ENCODE data around the gene HSPA12A.

DNA sequence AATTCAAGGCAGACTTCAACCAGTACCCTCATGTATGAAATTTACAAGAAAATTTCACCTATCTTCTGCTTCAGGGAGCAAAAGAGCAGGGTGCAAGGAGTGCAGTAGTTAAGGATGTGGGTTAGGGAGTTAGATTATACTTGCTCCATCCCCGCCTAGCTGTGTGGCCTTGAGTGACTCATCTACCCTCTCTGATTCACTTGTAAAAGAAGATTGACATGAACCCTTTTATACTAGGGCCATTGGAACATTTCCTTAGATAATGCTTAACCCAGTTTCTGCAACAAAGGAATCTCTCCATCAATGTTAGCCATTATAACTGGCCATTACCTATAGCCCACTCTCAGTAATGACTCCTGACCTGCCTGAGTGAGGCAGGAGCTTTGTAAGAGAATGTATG lies 10.2 kb upstream of the HSPA12A start:
- TF ChIP-seq RAD21 (IDR thresholded peaks at IDR 0.05; ENCODE audit: low read depth) = no peak
- TF ChIP-seq EP300 (IDR thresholded peaks at IDR 0.05; ENCODE audit: borderline replicate concordance) = no peak
- TF ChIP-seq FOXM1 (IDR thresholded peaks at IDR 0.05; ENCODE audit: borderline replicate concordance, low read depth) = no peak
- no peak for TF ChIP-seq TAF1 (IDR thresholded peaks at IDR 0.05; ENCODE audit: low read depth)
- TF ChIP-seq, protein P1, sequence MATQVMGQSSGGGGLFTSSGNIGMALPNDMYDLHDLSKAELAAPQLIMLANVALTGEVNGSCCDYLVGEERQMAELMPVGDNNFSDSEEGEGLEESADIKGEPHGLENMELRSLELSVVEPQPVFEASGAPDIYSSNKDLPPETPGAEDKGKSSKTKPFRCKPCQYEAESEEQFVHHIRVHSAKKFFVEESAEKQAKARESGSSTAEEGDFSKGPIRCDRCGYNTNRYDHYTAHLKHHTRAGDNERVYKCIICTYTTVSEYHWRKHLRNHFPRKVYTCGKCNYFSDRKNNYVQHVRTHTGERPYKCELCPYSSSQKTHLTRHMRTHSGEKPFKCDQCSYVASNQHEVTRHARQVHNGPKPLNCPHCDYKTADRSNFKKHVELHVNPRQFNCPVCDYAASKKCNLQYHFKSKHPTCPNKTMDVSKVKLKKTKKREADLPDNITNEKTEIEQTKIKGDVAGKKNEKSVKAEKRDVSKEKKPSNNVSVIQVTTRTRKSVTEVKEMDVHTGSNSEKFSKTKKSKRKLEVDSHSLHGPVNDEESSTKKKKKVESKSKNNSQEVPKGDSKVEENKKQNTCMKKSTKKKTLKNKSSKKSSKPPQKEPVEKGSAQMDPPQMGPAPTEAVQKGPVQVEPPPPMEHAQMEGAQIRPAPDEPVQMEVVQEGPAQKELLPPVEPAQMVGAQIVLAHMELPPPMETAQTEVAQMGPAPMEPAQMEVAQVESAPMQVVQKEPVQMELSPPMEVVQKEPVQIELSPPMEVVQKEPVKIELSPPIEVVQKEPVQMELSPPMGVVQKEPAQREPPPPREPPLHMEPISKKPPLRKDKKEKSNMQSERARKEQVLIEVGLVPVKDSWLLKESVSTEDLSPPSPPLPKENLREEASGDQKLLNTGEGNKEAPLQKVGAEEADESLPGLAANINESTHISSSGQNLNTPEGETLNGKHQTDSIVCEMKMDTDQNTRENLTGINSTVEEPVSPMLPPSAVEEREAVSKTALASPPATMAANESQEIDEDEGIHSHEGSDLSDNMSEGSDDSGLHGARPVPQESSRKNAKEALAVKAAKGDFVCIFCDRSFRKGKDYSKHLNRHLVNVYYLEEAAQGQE (IDR thresholded peaks at IDR 0.05; ENCODE audit: low read depth) = no peak
- TF ChIP-seq, protein P2, sequence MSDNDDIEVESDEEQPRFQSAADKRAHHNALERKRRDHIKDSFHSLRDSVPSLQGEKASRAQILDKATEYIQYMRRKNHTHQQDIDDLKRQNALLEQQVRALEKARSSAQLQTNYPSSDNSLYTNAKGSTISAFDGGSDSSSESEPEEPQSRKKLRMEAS (IDR thresholded peaks at IDR 0.05) = no peak
- no peak for TF ChIP-seq CEBPB (IDR thresholded peaks at IDR 0.05)
- no peak for TF ChIP-seq TEAD4 (IDR thresholded peaks at IDR 0.05)
- TF ChIP-seq ZBTB7A (IDR thresholded peaks at IDR 0.05; ENCODE audit: low read depth) = no peak
- no peak for TF ChIP-seq EGR1 (IDR thresholded peaks at IDR 0.05)
- TF ChIP-seq YY1 (IDR thresholded peaks at IDR 0.05; ENCODE audit: low read depth) = no peak
